SU-DHL-6 (cell line): ENCODE results near the gene SLC13A5.

Experiments
- H2AFZ ChIP-seq: fragments of 200-600 bp; sonication (generic); 2 replicates; pipeline ENCODE4 v1.6.1; 2014; ENCODE audit warnings: low read depth, mild to moderate bottlenecking, moderate library complexity, mixed read lengths, antibody characterized with exemption, low read length; ENCODE audit not compliant: severe bottlenecking
- H3F3A ChIP-seq: fragments of 200-600 bp; shearing (Covaris generic); 2 replicates; pipeline ENCODE4 v1.6.0; 2016; ENCODE audit warnings: antibody characterized with exemption, mild to moderate bottlenecking; ENCODE audit not compliant: insufficient read depth
- H3K27ac ChIP-seq: fragments of 200-600 bp; sonication (generic); 2 replicates; pipeline ENCODE4 v1.5.1; 2016; ENCODE audit warnings: low read depth, mild to moderate bottlenecking, low read length, moderate library complexity, mixed read lengths
- H3K27me3 ChIP-seq: fragments of 200-600 bp; sonication (generic), shearing (Covaris generic); 2 replicates; pipeline ENCODE4 v1.6.0; 2014; ENCODE audit warnings: mild to moderate bottlenecking, low read length
- H3K36me3 ChIP-seq: fragments of 200-600 bp; sonication (generic); 2 replicates; pipeline ENCODE4 v1.6.1; 2014; ENCODE audit warnings: mild to moderate bottlenecking, low read length, mixed read lengths
- H3K4me2 ChIP-seq: fragments of 300-600, 200-600 bp; shearing (Covaris generic), sonication (generic); 2 replicates; pipeline ENCODE4 v1.6.0; 2014; ENCODE audit warnings: low read length, low read depth, mild to moderate bottlenecking; ENCODE audit not compliant: poor library complexity, severe bottlenecking
- H3K4me3 ChIP-seq: fragments of 200-600 bp; sonication (generic); 2 replicates; pipeline ENCODE4 v1.5.1; 2014; ENCODE audit warnings: antibody characterized with exemption, low read length, mild to moderate bottlenecking, mixed read lengths; ENCODE audit not compliant: insufficient read depth, poor library complexity, severe bottlenecking
- H3K79me2 ChIP-seq: fragments of 200-600 bp; sonication (generic); 2 replicates; pipeline ENCODE4 v1.6.1; 2014; ENCODE audit warnings: mild to moderate bottlenecking, low read length, moderate library complexity; ENCODE audit not compliant: insufficient read depth
- H3K9ac ChIP-seq: fragments of 200-600 bp; sonication (generic); 2 replicates; pipeline ENCODE4 v1.7.0; 2014; ENCODE audit warnings: mild to moderate bottlenecking, low read length
- H3K9me2 ChIP-seq: fragments of 200-600 bp; sonication (generic); replicated peaks from 2 replicates; pipeline ENCODE4 v1.6.1; 2014; ENCODE audit warnings: low read length; ENCODE audit not compliant: insufficient read depth
- H3K9me3 ChIP-seq: fragments of 200-600 bp; sonication (generic); 2 replicates; pipeline ENCODE4 v1.6.1; 2014; ENCODE audit warnings: low read length, mixed read lengths; ENCODE audit not compliant: insufficient read depth
- H4K20me1 ChIP-seq: fragments of 200-600 bp; sonication (generic); 2 replicates; pipeline ENCODE4 v1.6.1; 2014; ENCODE audit warnings: low read depth, mild to moderate bottlenecking, antibody characterized with exemption, low read length, moderate library complexity, mixed read lengths
- CTCF ChIP-seq: fragments of 200-600 bp; sonication (generic); IDR thresholded peaks from one replicate; pipeline ENCODE4 v1.5.1; 2017; ENCODE audit warnings: antibody characterized with exemption, mild to moderate bottlenecking, low read length, moderate library complexity; ENCODE audit not compliant: insufficient read depth, poor library complexity, severe bottlenecking
- EZH2phosphoT487 ChIP-seq: fragments of 200-600 bp; sonication (generic), shearing (Covaris generic); conservative IDR thresholded peaks from 2 replicates; pipeline ENCODE4 v1.6.1; 2018; ENCODE audit warnings: mild to moderate bottlenecking, antibody characterized with exemption, low read length, moderate library complexity, mixed read lengths

Gene SLC13A5

DNA sequence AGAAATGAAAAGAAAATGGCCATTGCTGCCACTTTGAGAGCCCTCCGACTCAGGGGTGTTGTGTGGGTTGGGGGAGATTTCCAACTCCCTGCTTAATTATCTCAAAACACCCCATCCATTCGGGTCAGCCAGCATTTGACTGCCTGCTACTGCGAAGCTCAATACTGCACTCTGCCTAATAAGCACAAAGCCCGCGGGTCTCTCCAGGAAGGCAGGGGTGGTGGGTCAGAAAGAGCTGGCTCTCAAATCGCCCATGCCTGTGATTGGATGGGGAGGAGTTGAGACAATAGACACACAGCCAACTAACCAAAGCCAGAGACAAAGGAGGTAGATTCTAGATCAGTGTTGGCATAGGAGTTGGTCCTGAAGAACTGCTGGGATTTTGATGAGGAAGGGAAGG is 40.4 kb upstream of the SLC13A5 start:
- Histone ChIP-seq H3K27me3 (no peaks in the 10 kb centered on the region), H3K9me2 (no peaks in the 10 kb centered on the region), H3K27ac (no peak overlapping the region), H3K9ac (no peak overlapping the region), H3K36me3 (no peaks in the 10 kb centered on the region), H3K4me3 (no peak overlapping the region), H3F3A (no peaks in the 10 kb centered on the region), H2AFZ (no peak overlapping the region), H4K20me1 (no peaks in the 10 kb centered on the region), H3K79me2 (no peaks in the 10 kb centered on the region), H3K9me3 (no peaks in the 10 kb centered on the region), H3K4me2 (no peak overlapping the region)
- no peak for TF ChIP-seq CTCF
- no peak for TF ChIP-seq EZH2phosphoT487

GRCh38 chr17:6753006-6753445 is 39.9 kb upstream of the SLC13A5 start:
- no peak overlapping the region for H3K4me3 ChIP-seq

GRCh38 chr17:6752068-6752909 is 39.1 kb upstream of the SLC13A5 start:
- Histone ChIP-seq H3K9ac (no peak overlapping the region), H3K36me3 (no peaks in the 10 kb centered on the region), H3K79me2 (no peaks in the 10 kb centered on the region), H3K4me3 (no peak overlapping the region), H2AFZ (no peak overlapping the region), H3K9me2 (no peaks in the 10 kb centered on the region), H3K9me3 (no peaks in the 10 kb centered on the region), H4K20me1 (no peaks in the 10 kb centered on the region), H3K4me2 (no peak overlapping the region), H3K27me3 (no peaks in the 10 kb centered on the region), H3K27ac (no peak overlapping the region), H3F3A (no peaks in the 10 kb centered on the region)
- no peak for TF ChIP-seq CTCF
- TF ChIP-seq EZH2phosphoT487, result no peak

More at GRCh38 chr17:6753006-6753445, 39.9 kb upstream of the SLC13A5 start:
- Histone ChIP-seq H3K27me3 (no peaks in the 10 kb centered on the region), H3K36me3 (no peaks in the 10 kb centered on the region), H3F3A (no peaks in the 10 kb centered on the region), H3K9me3 (no peaks in the 10 kb centered on the region), H3K9me2 (no peaks in the 10 kb centered on the region), H2AFZ (no peak overlapping the region), H3K79me2 (no peaks in the 10 kb centered on the region), H3K9ac (no peak overlapping the region), H4K20me1 (no peaks in the 10 kb centered on the region), H3K4me2 (no peak overlapping the region), H3K27ac (no peak overlapping the region)
- TF ChIP-seq CTCF (no peak), EZH2phosphoT487 (no peak)
